Adrenal gland (tissue), 12 donors: ENCODE results near the gene BHLHE40. TPM values are rescaled to one million over a fixed set of nuclear protein-coding genes. Genes with fewer than 3 reads are reported as not detected.

Experiments
- DNase-seq, 7 donors: peaks; one replicate each; pipeline ENCODE4 v3.0.0-alpha.2; 2019 to 2020
- H3K27ac ChIP-seq, 5 donors: fragments of 200-600 bp; sonication (generic) in 4 of 5; 1 replicate in 3 of 5; 2 replicates in 2 of 5; pipeline versions ENCODE4 v1.5.1 to v1.8.0; 2016 to 2020; ENCODE audit warnings: mild to moderate bottlenecking in 1 of 5
- H3K27me3 ChIP-seq: fragments of 200-600 bp; 2 replicates; pipeline ENCODE4 v1.8.0; 2021
- H3K36me3 ChIP-seq, 2 donors: fragments of 200-600 bp; replicated peaks in 1 of 2; 1 replicate in 1 of 2; 2 replicates in 1 of 2; pipeline versions ENCODE4 v1.5.1 to v1.8.0; 2018 to 2022
- H3K4me1 ChIP-seq, 2 donors: fragments of 200-600 bp; replicated peaks in 1 of 2; 1 replicate in 1 of 2; 2 replicates in 1 of 2; pipeline versions ENCODE4 v1.5.1 to v1.8.0; 2018 to 2021
- H3K4me3 ChIP-seq, 4 donors: fragments of 200-600 bp; sonication (generic) in 3 of 4; one replicate each; pipeline ENCODE4 v1.5.1; 2016 to 2018
- H3K9me3 ChIP-seq, 3 donors: fragments of 200-600 bp; sonication (generic) in 1 of 3; replicated peaks in 1 of 3; 1 replicate in 2 of 3; 2 replicates in 1 of 3; pipeline versions ENCODE4 v1.5.1 to v1.8.0; 2016 to 2021
- POLR2A ChIP-seq, 2 donors: fragments of 450-650 bp; IDR thresholded peaks; one replicate each; pipeline ENCODE4 v1.6.1; 2017; ENCODE audit warnings: antibody characterized with exemption in 2 of 2, mild to moderate bottlenecking in 2 of 2, moderate library complexity in 1 of 2
- whole genome bisulfite sequencing, 4 donors: extraction: QIAGEN DNeasy Blood & Tissue Kit in 2 of 4; methylation state at CpG; one replicate each; pipeline versions ENCODE4 v1.1.5 to v1.1.7; 2013 to 2017; 5-methylcytosine and 5-hydroxymethylcytosine counted together
- intact Hi-C, 2 donors: fragments of 100-400 bp; cut with DNase I; formaldehyde crosslinking; loops; one replicate each; pipeline versions ENCODE4 v1.14.1 to v1.15.0; 2022 to 2023
- polyA plus RNA-seq, 3 donors: library from polyadenylated mRNA; stranded (reverse); fragments of 200-250 nt in 2 of 3; fragments of 350-450 nt in 1 of 3; fragmentation: Illumina TruSeq in 1 of 3; extraction: RNeasy Lipid Tissue Mini Kit (QIAGEN cat#74804) in 1 of 3; gene quantifications; one replicate each; pipeline ENCODE4 v1.2.3, GENCODE V29; 2013 to 2014
- total RNA-seq, 9 donors: library from RNA; depleted of rRNA in 4 of 9; stranded (reverse); fragments of >200 nt in 4 of 9; fragments of 120-200 nt in 1 of 9; fragmentation: NEBNext Ultra II Directional in 1 of 9; extraction: Animal tissue kit (Norgen Biotek cat#: 25700) in 1 of 9; gene quantifications; one replicate each; pipeline versions ENCODE4 v1.1.0 to v1.2.4, GENCODE V29; 2013 to 2023
- TF ChIP-seq, protein P1 (sequence below), 6 experiments: fragments of 450-650 bp in 4 of 6; fragments of 200-600 bp in 2 of 6; sonication (generic) in 1 of 6; IDR thresholded peaks; 1 replicate in 5 of 6; 2 replicates in 1 of 6; pipeline versions ENCODE4 v1.5.1 to v1.8.0; 2016 to 2021; ENCODE audit warnings: antibody characterized with exemption in 6 of 6, mild to moderate bottlenecking in 2 of 6, moderate library complexity in 1 of 6
- donor health status: healthy with polysubstance abuse.
- donor health status: Bipolar disorder and iron deficiency.
- donor health status: DM: yes; HTN: yes; CAD: no.
- donor health status: DM: no; HTN: no; CAD: no.
- donor health status: DM: no; HTN: no; CAD: no.
- donor health status: DM: yes; HTN: yes; CAD: no.

Gene BHLHE40
- total and polyA plus RNA-seq, 12 donors: 3.4 to 224 (median 75.5) TPM

DNA sequence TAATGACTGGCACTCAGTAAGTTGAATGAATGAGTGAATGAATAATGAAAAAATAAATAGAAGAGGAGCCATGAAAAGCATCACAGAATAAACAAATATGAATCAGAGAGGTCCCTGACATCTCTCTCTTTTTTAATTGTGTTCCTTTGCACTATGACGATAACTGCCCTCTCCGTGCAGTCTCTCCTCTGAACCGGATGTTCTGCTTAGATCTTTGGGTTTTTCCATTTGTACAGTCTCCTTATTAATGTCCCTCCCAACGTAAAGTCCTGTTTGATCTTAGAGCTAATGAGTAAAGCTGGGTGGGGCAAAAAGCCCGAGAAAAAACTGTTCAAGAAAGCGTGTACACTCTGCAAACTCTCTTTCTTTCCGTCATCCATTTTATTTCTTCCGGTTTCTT lies 28.3 kb upstream of the BHLHE40 start:
- WGBS, 4 donors: 85 to 90% (median 88%) methylated on average over 8 of the region's 8 CpGs
- no peaks in the 10 kb centered on the region for H3K4me1 ChIP-seq
- TF ChIP-seq POLR2A (IDR thresholded peaks at IDR 0.05): no peak
- TF ChIP-seq, protein P1, sequence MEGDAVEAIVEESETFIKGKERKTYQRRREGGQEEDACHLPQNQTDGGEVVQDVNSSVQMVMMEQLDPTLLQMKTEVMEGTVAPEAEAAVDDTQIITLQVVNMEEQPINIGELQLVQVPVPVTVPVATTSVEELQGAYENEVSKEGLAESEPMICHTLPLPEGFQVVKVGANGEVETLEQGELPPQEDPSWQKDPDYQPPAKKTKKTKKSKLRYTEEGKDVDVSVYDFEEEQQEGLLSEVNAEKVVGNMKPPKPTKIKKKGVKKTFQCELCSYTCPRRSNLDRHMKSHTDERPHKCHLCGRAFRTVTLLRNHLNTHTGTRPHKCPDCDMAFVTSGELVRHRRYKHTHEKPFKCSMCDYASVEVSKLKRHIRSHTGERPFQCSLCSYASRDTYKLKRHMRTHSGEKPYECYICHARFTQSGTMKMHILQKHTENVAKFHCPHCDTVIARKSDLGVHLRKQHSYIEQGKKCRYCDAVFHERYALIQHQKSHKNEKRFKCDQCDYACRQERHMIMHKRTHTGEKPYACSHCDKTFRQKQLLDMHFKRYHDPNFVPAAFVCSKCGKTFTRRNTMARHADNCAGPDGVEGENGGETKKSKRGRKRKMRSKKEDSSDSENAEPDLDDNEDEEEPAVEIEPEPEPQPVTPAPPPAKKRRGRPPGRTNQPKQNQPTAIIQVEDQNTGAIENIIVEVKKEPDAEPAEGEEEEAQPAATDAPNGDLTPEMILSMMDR (IDR thresholded peaks at IDR 0.05): no peak
- no peak overlapping the region for H3K4me3 ChIP-seq
- H3K9me3 ChIP-seq: no peaks in the 10 kb centered on the region
- intact Hi-C loops: loop anchor here in 1 of 2 donors (10.0 kb wide), 1 partner anchor 66 kb away; no protein-coding TSS in a partner anchor
- H3K27ac ChIP-seq: no peak overlapping the region
- H3K36me3 ChIP-seq: no peaks in the 10 kb centered on the region
- no peak for DNase-seq
- no peaks in the 10 kb centered on the region for H3K27me3 ChIP-seq

DNA sequence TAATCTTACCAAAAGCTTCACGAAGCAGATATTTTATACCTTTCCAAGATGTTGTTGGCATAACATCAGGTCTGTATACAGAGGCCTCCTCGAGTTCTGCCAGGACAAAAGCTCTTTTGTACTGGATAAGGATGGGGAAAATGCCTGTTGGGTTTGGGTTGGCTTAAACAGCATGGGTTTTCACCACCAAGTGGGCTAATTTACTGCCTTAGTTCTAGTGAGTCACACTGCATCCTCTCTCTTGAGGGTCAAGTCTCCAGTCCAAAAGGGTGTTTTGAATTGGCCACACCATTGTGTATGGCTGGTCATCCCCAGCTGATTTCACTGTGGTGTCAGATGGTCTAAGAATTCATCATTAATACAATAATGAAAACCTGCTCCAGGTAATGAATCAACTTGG lies 26.1 kb upstream of the BHLHE40 start:
- Histone ChIP-seq H3K27ac (no peak overlapping the region), H3K9me3 (no peaks in the 10 kb centered on the region), H3K4me1 (no peaks in the 10 kb centered on the region), H3K4me3 (no peak overlapping the region), H3K36me3 (no peaks in the 10 kb centered on the region), H3K27me3 (no peaks in the 10 kb centered on the region)
- intact Hi-C loops: loop anchor here in 1 of 2 donors (10.0 kb wide), 1 partner anchor 68 kb away; no protein-coding TSS in a partner anchor
- TF ChIP-seq, protein P1 (IDR thresholded peaks at IDR 0.05): no peak
- TF ChIP-seq POLR2A (IDR thresholded peaks at IDR 0.05): no peak
- DNase-seq: no peak
- WGBS, 4 donors: 68 to 92% (median 82%) methylated on average over 2 of the region's 2 CpGs

DNA sequence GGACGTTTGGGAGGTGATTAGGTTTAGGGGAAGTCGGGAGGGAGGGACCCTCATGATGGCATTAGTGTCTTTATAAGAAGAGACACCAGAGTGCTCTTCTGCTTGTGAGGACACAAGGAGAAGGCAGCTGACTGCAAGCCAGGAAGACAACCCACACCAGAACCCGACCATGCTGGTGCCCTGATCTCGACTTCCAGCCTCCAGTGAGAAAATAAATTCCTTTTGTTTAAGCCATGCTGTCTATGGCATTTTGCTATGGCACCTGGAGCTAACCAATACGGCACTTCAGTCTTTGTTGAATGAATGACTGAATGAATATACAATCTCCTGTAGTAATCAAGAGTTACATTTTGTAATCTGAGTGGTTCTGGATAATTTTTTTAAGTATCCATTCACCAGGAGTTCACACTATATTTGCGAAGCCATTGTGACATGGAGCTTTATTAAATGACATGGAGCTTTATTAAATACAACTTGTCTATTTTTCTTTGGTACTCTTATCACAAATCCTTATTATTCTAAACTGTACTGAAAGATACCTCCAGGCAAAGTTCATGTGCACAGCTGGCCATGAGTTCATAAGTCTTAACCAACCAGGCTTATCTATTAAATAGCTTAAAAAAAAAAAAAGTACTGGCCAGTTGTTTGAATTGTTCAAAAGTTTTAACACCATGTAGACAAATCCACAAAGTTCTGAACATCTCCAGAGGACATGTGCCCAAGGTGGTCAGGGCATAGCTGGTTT lies 24.8 kb upstream of the BHLHE40 start:
- H3K4me3 ChIP-seq: no peak overlapping the region
- H3K27me3 ChIP-seq: no peaks in the 10 kb centered on the region
- TF ChIP-seq, protein P1 (IDR thresholded peaks at IDR 0.05): no peak
- no peak for TF ChIP-seq POLR2A (IDR thresholded peaks at IDR 0.05)
- H3K9me3 ChIP-seq: no peaks in the 10 kb centered on the region
- no peak overlapping the region for H3K27ac ChIP-seq
- no peaks in the 10 kb centered on the region for H3K36me3 ChIP-seq
- intact Hi-C loops: loop anchor here in 1 of 2 donors (10.0 kb wide), 1 partner anchor 70 kb away; no protein-coding TSS in a partner anchor
- DNase-seq: no peak
- H3K4me1 ChIP-seq: no peaks in the 10 kb centered on the region
- WGBS, 4 donors: 86 to 89% (median 87%) methylated on average over 6 of the region's 6 CpGs

DNA sequence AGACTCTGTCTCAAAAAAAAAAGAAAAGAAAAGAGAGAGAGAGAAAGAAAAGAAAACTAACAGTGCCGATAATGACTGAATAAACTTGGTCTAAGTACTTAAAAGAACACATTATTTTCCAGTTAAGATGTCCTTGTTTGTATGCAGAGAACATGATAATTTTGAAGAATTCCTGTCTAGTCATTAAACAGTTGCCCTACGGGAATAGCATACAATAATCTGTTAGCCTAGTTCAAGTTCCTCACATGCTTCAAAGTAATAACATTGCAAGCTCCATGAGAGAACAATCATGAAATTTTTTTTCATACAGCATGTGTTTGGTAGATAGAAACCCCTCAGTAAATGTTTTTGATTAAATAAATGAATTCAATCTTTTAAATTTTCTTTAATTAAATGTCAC lies 23.1 kb upstream of the BHLHE40 start:
- H3K9me3 ChIP-seq: no peaks in the 10 kb centered on the region
- H3K27ac ChIP-seq: no peak overlapping the region
- H3K4me1 ChIP-seq: no peaks in the 10 kb centered on the region
- H3K4me3 ChIP-seq: no peak overlapping the region
- WGBS, 4 donors: 81 to 92% (median 85%) methylated on average over 2 of the region's 2 CpGs
- no peaks in the 10 kb centered on the region for H3K27me3 ChIP-seq
- no peak for DNase-seq
- H3K36me3 ChIP-seq: no peaks in the 10 kb centered on the region
- no peak for TF ChIP-seq POLR2A (IDR thresholded peaks at IDR 0.05)
- TF ChIP-seq, protein P1 (IDR thresholded peaks at IDR 0.05): no peak
- intact Hi-C loops: loop anchor here in 1 of 2 donors (10.0 kb wide), 1 partner anchor 71 kb away; no protein-coding TSS in a partner anchor
